ENCODE data around the gene MC1R.
A peak's percentile ranks its signal among the peaks of the same experiment; 100 is the strongest.
"Not testable (repeated sequence)": the region's sequence is repeated elsewhere in the genome, so short reads cannot be mapped to it uniquely, and the experiment has no call there.

The MC1R gene

DNA sequence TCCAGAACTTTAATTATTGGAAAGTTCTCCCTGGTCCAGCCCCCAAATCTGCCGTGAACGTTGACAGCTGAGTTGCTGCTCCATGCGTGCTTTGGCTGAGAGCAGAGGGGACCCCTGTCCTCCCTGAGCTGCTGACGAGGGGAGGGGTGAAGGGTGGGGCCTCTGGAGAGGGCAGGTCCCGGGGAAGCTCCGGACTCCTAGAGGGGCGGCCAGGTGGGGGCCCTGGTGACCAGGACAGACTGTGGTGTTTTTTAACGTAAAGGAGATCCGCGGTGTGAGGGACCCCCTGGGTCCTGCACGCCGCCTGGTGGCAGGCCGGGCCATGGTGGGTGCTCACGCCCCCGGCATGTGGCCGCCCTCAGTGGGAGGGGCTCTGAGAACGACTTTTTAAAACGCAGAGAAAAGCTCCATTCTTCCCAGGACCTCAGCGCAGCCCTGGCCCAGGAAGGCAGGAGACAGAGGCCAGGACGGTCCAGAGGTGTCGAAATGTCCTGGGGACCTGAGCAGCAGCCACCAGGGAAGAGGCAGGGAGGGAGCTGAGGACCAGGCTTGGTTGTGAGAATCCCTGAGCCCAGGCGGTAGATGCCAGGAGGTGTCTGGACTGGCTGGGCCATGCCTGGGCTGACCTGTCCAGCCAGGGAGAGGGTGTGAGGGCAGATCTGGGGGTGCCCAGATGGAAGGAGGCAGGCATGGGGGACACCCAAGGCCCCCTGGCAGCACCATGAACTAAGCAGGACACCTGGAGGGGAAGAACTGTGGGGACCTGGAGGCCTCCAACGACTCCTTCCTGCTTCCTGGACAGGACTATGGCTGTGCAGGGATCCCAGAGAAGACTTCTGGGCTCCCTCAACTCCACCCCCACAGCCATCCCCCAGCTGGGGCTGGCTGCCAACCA is at the start of gene MC1R:
Gene MC1R, plus strand, starts transcription at position 410 of the 895 bp plus-strand sequence. Its CDS starts 397 bp downstream, at position 807.
- no peak for DNase-seq (ENCODE audit: low read depth in 2 of 2)

DNA sequence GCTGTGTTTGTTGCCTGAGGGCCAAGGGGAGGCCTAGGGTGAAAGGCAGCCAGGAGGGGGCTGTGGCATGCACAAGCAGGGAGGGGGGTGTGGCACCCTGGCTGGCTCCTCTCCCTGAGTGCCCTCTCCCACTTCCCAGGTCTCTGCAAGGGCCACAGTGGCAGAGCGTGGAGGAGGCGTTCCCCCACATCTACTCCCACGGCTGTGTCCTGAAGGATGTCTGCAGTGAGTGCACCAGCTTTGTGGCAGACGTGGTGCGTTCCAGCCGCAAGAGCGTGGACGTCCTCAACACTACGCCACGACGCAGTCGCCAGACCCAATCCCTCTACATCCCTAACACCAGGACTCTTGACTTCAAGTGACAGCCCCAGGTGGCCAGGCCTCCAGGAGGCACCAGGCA is 48.8 kb upstream of the MC1R start:
- DNase-seq (ENCODE audit: low read depth in 2 of 2), result no peak

- DNase-seq (ENCODE audit: low read depth in 2 of 2), result no peak
Observed at GRCh38 chr16:89870440-89870839, 48.2 kb upstream of the MC1R start.

DNA sequence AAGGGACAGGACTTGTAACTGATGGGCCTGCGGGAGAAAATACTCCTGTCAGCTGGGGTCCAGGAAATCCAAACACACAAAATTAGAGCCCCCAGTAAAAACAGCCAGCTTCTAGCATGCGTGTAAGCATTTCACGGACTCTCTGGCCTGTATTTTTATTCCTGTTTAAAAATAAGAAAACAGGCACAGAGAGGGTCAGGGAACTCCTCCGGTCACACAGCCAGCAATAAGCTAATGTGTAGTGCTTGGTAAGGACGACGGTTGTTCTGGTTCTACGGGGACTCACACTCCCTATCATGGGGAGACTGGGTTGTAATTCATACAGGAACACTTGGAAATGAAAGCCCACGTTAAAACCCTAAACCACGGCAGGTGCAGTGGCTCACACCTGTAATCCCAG is 46.8 kb upstream of the MC1R start:
- DNase-seq (ENCODE audit: low read depth in 2 of 2), result no peak

GRCh38 chr16:89873109-89873971 is 45.3 kb upstream of the MC1R start, which contains the start of gene TCF25:
TSS of gene TCF25 (plus strand) at chr16:89873592. CDS start at chr16:89873668, 76 bp downstream.
- DNase-seq (ENCODE audit: low read depth in 2 of 2), result peak; percentile 76 to 79

DNA sequence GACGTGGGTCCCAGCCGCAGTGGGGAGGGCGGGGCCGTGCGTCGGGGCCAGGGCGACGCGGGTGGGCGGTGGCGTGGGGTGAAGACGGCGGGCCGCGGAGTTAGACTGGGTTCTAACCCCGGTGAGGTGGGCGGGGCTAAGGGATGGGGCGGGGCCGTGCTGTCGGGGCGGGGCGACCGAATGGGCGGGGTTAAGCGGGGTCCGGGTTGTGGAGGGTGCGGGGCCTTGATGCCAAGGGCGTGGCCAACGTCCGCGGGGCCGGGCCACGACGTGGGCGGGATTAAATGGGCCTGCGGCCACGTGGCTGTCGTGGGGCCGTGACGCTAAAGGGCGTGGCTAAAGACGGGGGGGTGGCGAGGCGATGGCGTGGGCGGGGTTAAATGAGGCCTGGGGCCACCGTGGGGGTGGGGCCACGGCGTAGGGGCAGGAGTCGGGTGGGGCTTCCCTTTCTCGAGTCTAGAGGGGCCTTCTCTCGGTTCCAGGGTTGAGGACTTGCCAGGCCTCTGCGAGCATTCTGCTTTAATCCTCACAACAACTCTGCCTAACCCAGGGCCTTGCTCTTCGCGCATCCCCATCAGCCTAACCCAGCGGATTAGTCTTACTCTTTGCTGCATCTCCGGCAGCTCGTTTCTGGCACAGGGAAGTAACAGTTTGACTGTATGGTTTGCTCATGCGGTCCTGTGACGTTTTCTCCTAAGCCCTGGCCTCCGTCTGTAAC is 44.5 kb upstream of the MC1R start:
- DNase-seq (ENCODE audit: low read depth in 2 of 2), result peak; percentile 90 to 95

GRCh38 chr16:89879123-89879522 is 39.5 kb upstream of the MC1R start:
- DNase-seq (ENCODE audit: low read depth in 2 of 2), result not testable (repeated sequence)

- DNase-seq (ENCODE audit: low read depth in 2 of 2), result no peak
Observed at GRCh38 chr16:89880477-89881367, 37.9 kb upstream of the MC1R start.

GRCh38 chr16:89881368-89881730 is 37.3 kb upstream of the MC1R start:
- DNase-seq (ENCODE audit: low read depth in 2 of 2), result no peak

- DNase-seq (ENCODE audit: low read depth in 2 of 2), result no peak
Observed at GRCh38 chr16:89883346-89884040, 35.2 kb upstream of the MC1R start.

GRCh38 chr16:89884041-89884421 is 34.6 kb upstream of the MC1R start:
- no peak for DNase-seq (ENCODE audit: low read depth in 2 of 2)

GRCh38 chr16:89887243-89887642 is 31.4 kb upstream of the MC1R start:
- DNase-seq (ENCODE audit: low read depth in 2 of 2), result no peak

- DNase-seq (ENCODE audit: low read depth in 2 of 2), result no peak
Observed at GRCh38 chr16:89890200-89890599, 28.5 kb upstream of the MC1R start.

- no peak for DNase-seq (ENCODE audit: low read depth in 2 of 2)
Observed at GRCh38 chr16:89890886-89891657, 27.6 kb upstream of the MC1R start.

GRCh38 chr16:89892055-89892630 is 26.5 kb upstream of the MC1R start:
- DNase-seq (ENCODE audit: low read depth in 2 of 2), result no peak

GRCh38 chr16:89892635-89893034 is 26.0 kb upstream of the MC1R start:
- DNase-seq (ENCODE audit: low read depth in 2 of 2), result no peak

DNA sequence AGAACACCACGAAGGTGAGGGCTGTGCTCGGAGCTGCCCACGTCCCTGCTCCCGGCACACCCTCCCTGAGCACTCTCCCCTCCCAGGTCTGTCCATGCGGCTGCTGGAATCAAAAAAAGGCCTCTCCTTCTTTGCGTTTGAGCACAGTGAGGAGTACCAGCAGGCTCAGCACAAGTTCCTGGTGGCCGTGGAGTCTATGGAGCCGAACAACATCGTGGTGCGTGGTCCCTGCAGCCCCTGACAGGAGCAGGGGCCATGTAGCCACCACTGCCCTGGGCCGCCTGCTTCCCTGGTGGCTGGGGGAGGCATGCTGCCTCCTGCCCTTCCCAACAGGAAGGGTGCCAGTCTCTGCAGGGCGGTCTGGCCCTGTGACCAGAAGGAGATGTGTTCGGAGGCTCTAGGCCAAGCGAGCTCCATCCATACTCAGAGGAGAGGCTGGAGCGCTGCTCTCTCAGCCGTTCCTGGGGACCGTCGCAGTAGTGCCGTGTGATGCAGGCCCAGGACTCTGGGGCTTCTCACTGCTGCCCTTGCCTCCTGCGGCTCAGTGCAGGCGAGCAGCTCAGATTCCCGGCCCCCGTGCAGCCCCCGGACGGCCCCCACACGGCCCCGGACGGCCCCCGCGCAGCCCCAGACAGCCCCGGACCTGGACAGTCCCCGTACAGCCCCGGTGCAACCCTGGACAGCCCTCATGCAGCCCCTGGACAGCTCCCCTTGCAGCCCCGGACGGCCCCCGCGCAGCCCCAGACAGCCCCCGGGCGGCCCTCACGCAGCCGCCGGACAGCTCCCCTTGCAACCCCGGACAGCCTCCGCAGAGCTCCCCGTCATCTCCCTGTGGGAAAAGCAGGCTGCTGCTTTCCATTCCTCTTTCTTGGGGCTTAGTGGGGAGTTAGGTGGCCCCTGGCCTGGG is 24.8 kb upstream of the MC1R start:
- no peak for DNase-seq (ENCODE audit: low read depth in 2 of 2)
